ENCODE data around the gene GAB2. TPM values are rescaled to one million over a fixed set of nuclear protein-coding genes. Genes with fewer than 3 reads are reported as not detected.

The GAB2 gene
- total and polyA plus RNA-seq, 2 of the 4 experiments (the other 2 are of a cell fraction): 3.3 to 5.9 TPM

GRCh38 chr11:78200061-78200460, 217.6 kb downstream of the GAB2 start:
- no peak overlapping the region for H2AK9ac ChIP-seq (replicated peaks; ENCODE audit: low read depth, low read length, poor library complexity)
- H2AFZ ChIP-seq (replicated peaks; ENCODE audit: low read length, poor library complexity): no peak overlapping the region
- no peak overlapping the region for H3K4me2 ChIP-seq (ENCODE audit: low read depth, low read length)
- H3K79me1 ChIP-seq (ENCODE audit: low read depth in 1 of 2, low read length in 2 of 2): peaks cover 25 to 56% of the 10 kb centered on the region in 2 experiments
- H3K56ac ChIP-seq (ENCODE audit: extremely low read depth, insufficient read depth, low read length): no peak overlapping the region
- no peak overlapping the region for H3K14ac ChIP-seq (replicated peaks; ENCODE audit: low read depth, low read length)
- 88% methylated on average over 3 of the region's 4 CpGs; no CpG with 5 or more reads in 1 of the 2 experiments for WGBS, 2 experiments (ENCODE audit: extremely low coverage in 2 of 2, insufficient read length in 1 of 2)
- H3K27me3 ChIP-seq (ENCODE audit: control insufficient read depth, insufficient read depth, low read length): no peaks in the 10 kb centered on the region
- in situ Hi-C loops (cut with MboI; ENCODE audit: low sequenced_read_pairs): no loop called here
- no peak overlapping the region for H3K27ac ChIP-seq (ENCODE audit: insufficient read depth, low read length)
- H2BK5ac ChIP-seq (ENCODE audit: low read depth, low read length, poor library complexity, severe bottlenecking): no peak overlapping the region
- DNase-seq (no peak), ATAC-seq (ENCODE audit: low read depth) (no peak)
- no peak overlapping the region for H3K18ac ChIP-seq (ENCODE audit: low read depth, low read length)
- no peak overlapping the region for H4K8ac ChIP-seq (ENCODE audit: low read depth in 2 of 2, low read length in 2 of 2)
- no TSS peak for BruUV-seq (replicated peaks)
- no peak overlapping the region for H3K23ac ChIP-seq (ENCODE audit: low read depth, low read length)
- H2BK20ac ChIP-seq (ENCODE audit: low read depth, low read length): no peak overlapping the region
- no peaks in the 10 kb centered on the region; the same call in none of the 2 replicates for H3K9me1 ChIP-seq (ENCODE audit: insufficient read depth, low read length)
- no peak overlapping the region for H3K9ac ChIP-seq (ENCODE audit: low read depth, low read length)
- H3K4ac ChIP-seq (ENCODE audit: low read depth, low read length): no peak overlapping the region
- H2BK15ac ChIP-seq (ENCODE audit: low read depth, low read length): no peak overlapping the region
- dilution Hi-C loops (cut with HindIII; ENCODE audit: low sequenced_read_pairs, unreplicated experiment): no loop called here
- ChIA-PET POLR2A (ENCODE audit: unreplicated experiment) (no interaction called here), CTCF (no interaction called here)
- no peaks in the 10 kb centered on the region for H3K4me1 ChIP-seq (ENCODE audit: control insufficient read depth, insufficient read depth, low read length)
- no peak overlapping the region for H3K4me3 ChIP-seq (ENCODE audit: insufficient read depth, low read depth, low read length)
- no peak overlapping the region for H4K5ac ChIP-seq (ENCODE audit: low read depth, low read length)
- H4K91ac ChIP-seq (ENCODE audit: insufficient read depth, low read depth, low read length): no peak overlapping the region
- H2BK120ac ChIP-seq (ENCODE audit: low read depth, low read length): no peak overlapping the region
- TF ChIP-seq CEBPB (IDR thresholded peaks at IDR 0.05; ENCODE audit: low read depth, low read length) (no peak), NFE2L2 (IDR thresholded peaks at IDR 0.05; ENCODE audit: low read depth, low read length) (no peak), MAFK (IDR thresholded peaks at IDR 0.05; ENCODE audit: low read depth, low read length) (no peak), POLR2A (IDR thresholded peaks at IDR 0.05; ENCODE audit: low read depth, low read length) (no peak), MXI1 (IDR thresholded peaks at IDR 0.05; ENCODE audit: borderline replicate concordance, low read depth, low read length) (no peak)
- no peak overlapping the region for H2AK5ac ChIP-seq (ENCODE audit: low read depth, low read length)
- H4K20me1 ChIP-seq (ENCODE audit: insufficient read depth, low read length): peaks cover 24% of the 10 kb centered on the region
- H3K9me3 ChIP-seq (ENCODE audit: control insufficient read depth, insufficient read depth, low read length): no peaks in the 10 kb centered on the region
- peaks cover 48% of the 10 kb centered on the region for H3K36me3 ChIP-seq (ENCODE audit: control insufficient read depth, insufficient read depth, low read length)
- intact Hi-C loops (cut with micrococcal nuclease): no loop called here

All from IMR-90 (cell line).